Natural killer cell (primary cell): ENCODE measurements around the gene SLC25A17. TPM values are rescaled to one million over a fixed set of nuclear protein-coding genes. Genes with fewer than 3 reads are reported as not detected.
"Not testable (repeated sequence)": the region's sequence is repeated elsewhere in the genome, so short reads cannot be mapped to it uniquely, and the experiment has no call there.

Source experiments
- ATAC-seq, 3 donors: fragments of 150-1000 bp in 2 of 3; fragments of 200-7000 bp in 1 of 3; cut with Tn5 transposase; 1 replicate in 1 of 3; 2 replicates in 2 of 3; pipeline ENCODE4 v1.10.0; 2021; ENCODE audit warnings: mild to moderate bottlenecking in 2 of 3, moderate library complexity in 2 of 3
- DNase-seq, 2 donors: peaks; one replicate each; pipeline versions ENCODE4 v3.0.0 to v3.0.0-alpha.2; 2013 to 2021; ENCODE audit warnings: mixed read lengths in 1 of 2
- H3K27ac ChIP-seq: one replicate; pipeline ENCODE4 v1.5.1; 2013; ENCODE audit warnings: mild to moderate bottlenecking, low read length
- H3K27me3 ChIP-seq: one replicate; pipeline ENCODE4 v1.6.1; 2013; ENCODE audit warnings: low read length; ENCODE audit not compliant: control insufficient read depth, insufficient read depth
- H3K36me3 ChIP-seq: one replicate; pipeline ENCODE4 v1.6.1; 2013; ENCODE audit warnings: low read length; ENCODE audit not compliant: control insufficient read depth, insufficient read depth
- H3K4me1 ChIP-seq: one replicate; pipeline ENCODE4 v1.6.1; 2013; ENCODE audit warnings: low read length; ENCODE audit not compliant: control insufficient read depth, insufficient read depth
- H3K4me3 ChIP-seq: one replicate; pipeline ENCODE4 v1.5.1; 2013; ENCODE audit warnings: low read length
- H3K9me3 ChIP-seq: one replicate; pipeline ENCODE4 v1.6.1; 2013; ENCODE audit warnings: low read length; ENCODE audit not compliant: control insufficient read depth, insufficient read depth
- H3K27ac Mint-ChIP-seq, 2 donors: one replicate each; pipeline ENCODE4 v1.8.0; 2022; ENCODE audit warnings: mild to moderate bottlenecking in 2 of 2, mixed read lengths in 2 of 2, moderate library complexity in 1 of 2
- H3K27me3 Mint-ChIP-seq, 2 donors: one replicate each; pipeline ENCODE4 v1.8.0; 2022; ENCODE audit warnings: low read depth in 2 of 2, mixed read lengths in 2 of 2
- H3K36me3 Mint-ChIP-seq: one replicate; pipeline ENCODE4 v1.8.0; 2022; ENCODE audit warnings: mixed read lengths
- H3K4me1 Mint-ChIP-seq, 2 donors: one replicate each; pipeline ENCODE4 v1.8.0; 2022; ENCODE audit warnings: mixed read lengths in 2 of 2
- H3K4me3 Mint-ChIP-seq: one replicate; pipeline ENCODE4 v1.8.0; 2022; ENCODE audit warnings: mild to moderate bottlenecking, moderate library complexity, mixed read lengths
- H3K9me3 Mint-ChIP-seq, 2 donors: one replicate each; pipeline ENCODE4 v1.8.0; 2022; ENCODE audit warnings: mixed read lengths in 2 of 2
- CTCF ChIP-seq: fragments of 200-600 bp; IDR thresholded peaks from one replicate; pipeline ENCODE4 v1.8.0; 2022; ENCODE audit warnings: antibody characterized with exemption
- WGBS: methylation state at CpG from one replicate; pipeline ENCODE4 v1.1.7; 2013; ENCODE audit warnings: missing lambda C conversion rate; ENCODE audit not compliant: insufficient coverage; 5-methylcytosine and 5-hydroxymethylcytosine counted together
- intact Hi-C: fragments of 100-400 bp; cut with micrococcal nuclease; formaldehyde crosslinking; loops from one replicate; pipeline ENCODE4 v1.14.2; 2022
- total RNA-seq, 4 donors: library from RNA; stranded (reverse); fragments of 120-200 nt in 1 of 4; gene quantifications; one replicate each; pipeline versions ENCODE4 v1.2.3 to v1.2.4, GENCODE V29; 2013 to 2022

SLC25A17 gene
- total RNA-seq, 3 donors from 2014 or later (not counting 1 experiment from before 2014, with no cell fraction given), result 9.2 to 13.4 (median 10.0) TPM

- Histone ChIP-seq H3K9me3 (no peaks in the 10 kb centered on the region), H3K27me3 (no peaks in the 10 kb centered on the region), H3K4me1 (peaks cover 3% of the 10 kb centered on the region), H3K27ac (no peak overlapping the region), H3K4me3 (no peak overlapping the region), H3K36me3 (no peaks in the 10 kb centered on the region)
- Mint-ChIP-seq H3K4me3 (no peak overlapping the region), H3K27ac (no peak overlapping the region), H3K36me3 (no peaks in the 10 kb centered on the region), H3K9me3 (no peaks in the 10 kb centered on the region), H3K27me3 (peaks cover 6 to 7% of the 10 kb centered on the region in 2 donors), H3K4me1 (no peaks in the 10 kb centered on the region)
- DNase-seq (no peak), ATAC-seq (no peak)
- intact Hi-C loops, result no loop called here
- no peak for TF ChIP-seq CTCF
- 79% methylated on average over 13 of the region's 13 CpGs for WGBS
Measured at GRCh38 chr22:40723396-40723933, 95.7 kb downstream of the SLC25A17 start.

GRCh38 chr22:40721266-40721665 lies 97.9 kb downstream of the SLC25A17 start:
- H3K27ac ChIP-seq, result no peak overlapping the region
- no peaks in the 10 kb centered on the region for H3K36me3 ChIP-seq
- intact Hi-C loops, result no loop called here
- Mint-ChIP-seq H3K4me3 (no peak overlapping the region), H3K27ac (no peak overlapping the region), H3K4me1 (no peaks in the 10 kb centered on the region), H3K9me3 (no peaks in the 10 kb centered on the region), H3K27me3 (peaks cover 6 to 7% of the 10 kb centered on the region in 2 donors), H3K36me3 (no peaks in the 10 kb centered on the region)
- TF ChIP-seq CTCF, result no peak
- DNase-seq (no peak), ATAC-seq (peak in 1 of 3 donors; percentile 35)
- H3K27me3 ChIP-seq, result no peaks in the 10 kb centered on the region
- H3K4me1 ChIP-seq, result no peaks in the 10 kb centered on the region
- 8% methylated on average over 6 of the region's 6 CpGs for WGBS
- H3K4me3 ChIP-seq, result no peak overlapping the region
- no peaks in the 10 kb centered on the region for H3K9me3 ChIP-seq

GRCh38 chr22:40720538-40721256 lies 98.4 kb downstream of the SLC25A17 start:
- intact Hi-C loops, result no loop called here
- TF ChIP-seq CTCF, result no peak
- H3K4me3 ChIP-seq, result no peak overlapping the region
- Mint-ChIP-seq H3K4me1 (no peaks in the 10 kb centered on the region), H3K27ac (no peak overlapping the region), H3K36me3 (no peaks in the 10 kb centered on the region), H3K4me3 (no peak overlapping the region), H3K9me3 (no peaks in the 10 kb centered on the region), H3K27me3 (peaks cover 6 to 7% of the 10 kb centered on the region in 2 donors)
- no peak for DNase-seq
- H3K36me3 ChIP-seq, result no peaks in the 10 kb centered on the region
- no peak for ATAC-seq
- no peak overlapping the region for H3K27ac ChIP-seq
- no peaks in the 10 kb centered on the region for H3K4me1 ChIP-seq
- H3K27me3 ChIP-seq, result no peaks in the 10 kb centered on the region
- WGBS, result 89% methylated on average over 10 of the region's 11 CpGs
- H3K9me3 ChIP-seq, result no peaks in the 10 kb centered on the region

GRCh38 chr22:40720156-40720537 lies 99.0 kb downstream of the SLC25A17 start:
- H3K4me3 ChIP-seq, H3K27me3 ChIP-seq, intact Hi-C loops, DNase-seq, H3K27ac ChIP-seq, ATAC-seq, H3K9me3 Mint-ChIP-seq, H3K36me3 Mint-ChIP-seq, H3K4me1 Mint-ChIP-seq, H3K36me3 ChIP-seq, H3K4me1 ChIP-seq, H3K27ac Mint-ChIP-seq, H3K9me3 ChIP-seq, H3K4me3 Mint-ChIP-seq, H3K27me3 Mint-ChIP-seq: not testable (repeated sequence)
- WGBS, result 100% methylated on average over 6 of the region's 6 CpGs

Other genes starting within 250 kb of the SLC25A17 start
- gene MRTFA, start 182.6 kb downstream of the SLC25A17 start, total RNA-seq, result 10 to 100 TPM; 81.8 to 91.9 (median 83.5) TPM
- gene MCHR1, start 139.9 kb downstream of the SLC25A17 start, total RNA-seq, result not detected
- 10 to 100 TPM; 72.2 to 81.9 (median 77.5) TPM for gene ST13, start 37.3 kb upstream of the SLC25A17 start, total RNA-seq
- gene XPNPEP3, start 37.8 kb upstream of the SLC25A17 start, total RNA-seq, result 10 to 100 TPM; 14.8 to 17.8 (median 15.1) TPM
- not detected for gene DNAJB7, start 42.8 kb upstream of the SLC25A17 start, total RNA-seq
- gene RBX1, start 132.0 kb upstream of the SLC25A17 start, total RNA-seq, result 10 to 100 TPM; 27.1 to 34.3 (median 28.5) TPM